HepG2 (cell line): ENCODE measurements around the gene METTL27. TPM values are rescaled to one million over a fixed set of nuclear protein-coding genes. Genes with fewer than 3 reads are reported as not detected.
A peak's percentile ranks its signal among the peaks of the same experiment; 100 is the strongest.

Experiments used
- CHD2 ChIP-seq: IDR thresholded peaks from 2 replicates; pipeline ENCODE4 v1.6.1; 2011; ENCODE audit warnings: low read depth, low read length, improper control_type of control experiment
- FOSL2 ChIP-seq: sonication (generic); formaldehyde crosslinking; IDR thresholded peaks from 2 replicates; pipeline ENCODE4 v1.4.0; 2020; ENCODE audit warnings: missing genetic modification reagents
- FOXM1 ChIP-seq: sonication (generic); formaldehyde crosslinking; IDR thresholded peaks from 2 replicates; pipeline ENCODE4 v1.5.0; 2020; ENCODE audit warnings: missing genetic modification reagents
- JUND ChIP-seq: sonication (generic); formaldehyde crosslinking; IDR thresholded peaks from 2 replicates; pipeline ENCODE4 v1.8.0; 2022; ENCODE audit warnings: mild to moderate bottlenecking, missing genetic modification reagents
- KLF16 ChIP-seq, 2 experiments: sonication (generic) in 1 of 2; formaldehyde crosslinking in 1 of 2; IDR thresholded peaks; 2 replicates each; pipeline versions ENCODE4 v1.6.1 to v1.8.0; 2016 to 2023; ENCODE audit warnings: missing genetic modification reagents in 2 of 2, missing compliant biosample characterization in 1 of 2
- MLLT10 ChIP-seq: sonication (generic); formaldehyde crosslinking; IDR thresholded peaks from 2 replicates; pipeline ENCODE4 v1.4.0; 2020; ENCODE audit warnings: missing genetic modification reagents
- SAP130 ChIP-seq: IDR thresholded peaks from 2 replicates; pipeline ENCODE4 v1.6.1; 2016; ENCODE audit warnings: low read depth
- ZFP62 ChIP-seq: sonication (generic); formaldehyde crosslinking; IDR thresholded peaks from 2 replicates; pipeline ENCODE4 v1.4.0; 2020; ENCODE audit warnings: missing genetic modification reagents
- ZNF17 ChIP-seq: sonication (generic); formaldehyde crosslinking; IDR thresholded peaks from 2 replicates; pipeline ENCODE4 v1.5.0; 2020; ENCODE audit warnings: mild to moderate bottlenecking, missing genetic modification reagents
- ZNF333 ChIP-seq: sonication (generic); formaldehyde crosslinking; IDR thresholded peaks from 2 replicates; pipeline ENCODE4 v1.4.0; 2020; ENCODE audit warnings: mild to moderate bottlenecking, missing genetic modification reagents, borderline replicate concordance
- ZNF432 ChIP-seq: sonication (generic); formaldehyde crosslinking; IDR thresholded peaks from 2 replicates; pipeline ENCODE4 v1.5.0; 2020; ENCODE audit warnings: missing genetic modification reagents, mild to moderate bottlenecking, borderline replicate concordance
- ZNF749 ChIP-seq: sonication (generic); formaldehyde crosslinking; IDR thresholded peaks from 2 replicates; pipeline ENCODE4 v1.8.0; 2022; ENCODE audit warnings: mild to moderate bottlenecking, missing genetic modification reagents, moderate library complexity, borderline replicate concordance
- polyA plus RNA-seq, 8 experiments: library from polyadenylated mRNA; depleted of rRNA in 3 of 8; stranded (reverse) in 7 of 8; unstranded in 1 of 8; fragments of >200 nt; fragmentation: Illumina TruSeq in 4 of 8; extraction: Trizol in 4 of 8; gene quantifications; 2 replicates each; pipeline versions ENCODE4 v1.2.1 to v1.2.3, GENCODE V29; 2011 to 2016; ENCODE audit warnings: low read depth in 4 of 8, missing spikeins in 1 of 8, mixed read lengths in 1 of 8; ENCODE audit not compliant: insufficient read depth in 1 of 8
- total RNA-seq, 5 experiments: library from RNA; depleted of rRNA; stranded (reverse); fragments of >200 nt; fragmentation: Illumina TruSeq; extraction: Trizol; gene quantifications; 2 replicates each; pipeline ENCODE4 v1.2.3, GENCODE V29; 2016; ENCODE audit warnings: low read depth in 1 of 5
- TF ChIP-seq, protein P1 (sequence below), 2 experiments: sonication (generic) in 1 of 2; formaldehyde crosslinking in 1 of 2; IDR thresholded peaks; 2 replicates each; pipeline versions ENCODE4 v1.4.0 to v1.6.1; 2018 to 2020; ENCODE audit warnings: missing genetic modification reagents in 2 of 2, borderline replicate concordance in 1 of 2, low read depth in 1 of 2, mild to moderate bottlenecking in 1 of 2, missing biosample characterization in 1 of 2
- TF ChIP-seq, protein P2 (sequence below): sonication (generic); formaldehyde crosslinking; IDR thresholded peaks from 2 replicates; pipeline ENCODE4 v1.4.0; 2020; ENCODE audit warnings: mild to moderate bottlenecking, low read depth, missing genetic modification reagents
- TF ChIP-seq, protein P3 (sequence below): sonication (generic); formaldehyde crosslinking; IDR thresholded peaks from 2 replicates; pipeline ENCODE4 v1.8.0; 2023; ENCODE audit warnings: mild to moderate bottlenecking, missing genetic modification reagents
- TF ChIP-seq, protein P4 (sequence below): sonication (generic); formaldehyde crosslinking; IDR thresholded peaks from 2 replicates; pipeline ENCODE4 v1.4.0; 2020; ENCODE audit warnings: mild to moderate bottlenecking, missing genetic modification reagents
- TF ChIP-seq, protein P5 (sequence below): sonication (generic); formaldehyde crosslinking; IDR thresholded peaks from 2 replicates; pipeline ENCODE4 v1.4.0; 2020; ENCODE audit warnings: mild to moderate bottlenecking, missing genetic modification reagents
- TF ChIP-seq, protein P6 (sequence below): sonication (generic); formaldehyde crosslinking; IDR thresholded peaks from 2 replicates; pipeline ENCODE4 v1.8.1; 2022; ENCODE audit warnings: mild to moderate bottlenecking, missing genetic modification reagents

The METTL27 gene
- total and polyA plus RNA-seq, 2 of the 13 experiments (the other 11 are each of a cell fraction or from before 2014, with no cell fraction given), result 2.0 to 3.0 TPM

DNA sequence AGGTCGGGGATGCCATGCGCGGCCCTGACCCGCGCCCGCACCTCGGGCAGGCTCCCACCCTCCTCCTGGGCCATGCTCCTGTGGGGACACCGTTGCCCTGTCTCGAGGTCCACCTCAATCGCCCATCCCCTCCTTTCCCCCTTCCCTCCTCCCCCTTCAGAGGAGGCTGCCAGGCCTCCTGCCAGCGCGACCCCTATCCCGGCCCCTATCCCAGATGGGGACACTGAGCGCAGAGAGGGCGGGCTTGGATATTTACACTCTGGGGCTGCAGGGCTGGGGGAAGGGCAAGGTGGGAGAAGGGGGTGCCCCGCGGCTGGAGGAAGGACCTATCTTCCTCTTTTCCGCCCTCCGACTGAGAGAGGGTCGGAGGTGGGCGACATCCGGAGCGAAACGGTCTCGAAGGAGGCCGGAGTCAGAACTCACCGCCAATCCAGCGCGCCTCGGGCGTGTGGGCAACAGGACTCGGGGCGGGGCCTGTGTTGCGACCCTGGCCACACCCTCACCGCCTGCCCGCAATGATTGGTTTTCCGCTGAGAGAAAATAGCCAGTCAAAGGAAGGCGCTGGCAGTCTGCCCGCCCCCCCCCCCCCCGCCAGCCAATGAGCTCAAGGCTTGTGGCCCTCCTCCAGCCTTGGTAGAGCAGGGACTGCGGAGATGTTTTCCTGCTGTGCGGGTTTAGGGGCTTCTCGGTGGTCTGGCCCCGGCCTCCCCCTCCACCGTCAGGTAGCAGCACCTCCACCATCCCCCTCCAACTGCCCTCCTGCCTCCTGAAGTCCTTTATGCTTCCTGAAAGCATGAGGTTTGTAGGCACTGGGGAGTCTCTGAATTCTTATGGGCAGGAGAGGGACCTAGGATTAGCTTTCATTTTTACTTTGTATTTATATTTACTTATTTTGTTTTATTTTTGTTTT is at the start of gene METTL27 (continued):
- TF ChIP-seq, protein P1, sequence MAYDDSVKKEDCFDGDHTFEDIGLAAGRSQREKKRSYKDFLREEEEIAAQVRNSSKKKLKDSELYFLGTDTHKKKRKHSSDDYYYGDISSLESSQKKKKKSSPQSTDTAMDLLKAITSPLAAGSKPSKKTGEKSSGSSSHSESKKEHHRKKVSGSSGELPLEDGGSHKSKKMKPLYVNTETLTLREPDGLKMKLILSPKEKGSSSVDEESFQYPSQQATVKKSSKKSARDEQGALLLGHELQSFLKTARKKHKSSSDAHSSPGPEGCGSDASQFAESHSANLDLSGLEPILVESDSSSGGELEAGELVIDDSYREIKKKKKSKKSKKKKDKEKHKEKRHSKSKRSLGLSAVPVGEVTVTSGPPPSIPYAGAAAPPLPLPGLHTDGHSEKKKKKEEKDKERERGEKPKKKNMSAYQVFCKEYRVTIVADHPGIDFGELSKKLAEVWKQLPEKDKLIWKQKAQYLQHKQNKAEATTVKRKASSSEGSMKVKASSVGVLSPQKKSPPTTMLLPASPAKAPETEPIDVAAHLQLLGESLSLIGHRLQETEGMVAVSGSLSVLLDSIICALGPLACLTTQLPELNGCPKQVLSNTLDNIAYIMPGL (CRISPR knock-in tag; IDR thresholded peaks at IDR 0.05; ENCODE audit: borderline replicate concordance in 1 of 2, low read depth in 1 of 2), result peak in 1 of 2 experiments; percentile 42; a peak in 1 of 4 replicates
- TF ChIP-seq, protein P2, sequence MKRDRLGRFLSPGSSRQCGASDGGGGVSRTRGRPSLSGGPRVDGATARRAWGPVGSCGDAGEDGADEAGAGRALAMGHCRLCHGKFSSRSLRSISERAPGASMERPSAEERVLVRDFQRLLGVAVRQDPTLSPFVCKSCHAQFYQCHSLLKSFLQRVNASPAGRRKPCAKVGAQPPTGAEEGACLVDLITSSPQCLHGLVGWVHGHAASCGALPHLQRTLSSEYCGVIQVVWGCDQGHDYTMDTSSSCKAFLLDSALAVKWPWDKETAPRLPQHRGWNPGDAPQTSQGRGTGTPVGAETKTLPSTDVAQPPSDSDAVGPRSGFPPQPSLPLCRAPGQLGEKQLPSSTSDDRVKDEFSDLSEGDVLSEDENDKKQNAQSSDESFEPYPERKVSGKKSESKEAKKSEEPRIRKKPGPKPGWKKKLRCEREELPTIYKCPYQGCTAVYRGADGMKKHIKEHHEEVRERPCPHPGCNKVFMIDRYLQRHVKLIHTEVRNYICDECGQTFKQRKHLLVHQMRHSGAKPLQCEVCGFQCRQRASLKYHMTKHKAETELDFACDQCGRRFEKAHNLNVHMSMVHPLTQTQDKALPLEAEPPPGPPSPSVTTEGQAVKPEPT (CRISPR knock-in tag), result no peak
- TF ChIP-seq ZNF17 (CRISPR knock-in tag) (no peak), ZNF749 (CRISPR knock-in tag) (no peak), ZNF432 (CRISPR knock-in tag) (no peak), JUND (CRISPR knock-in tag) (no peak), FOXM1 (CRISPR knock-in tag) (no peak), CHD2 (no peak), KLF16 (CRISPR knock-in tag; IDR thresholded peaks at IDR 0.05) (0 out of 4 replicates have a peak, but pooled peaks of 1 of the 2 experiments have one; percentile 21), MLLT10 (CRISPR knock-in tag) (no peak), ZNF333 (CRISPR knock-in tag) (no peak), ZFP62 (no peak), SAP130 (peak; percentile 71), FOSL2 (CRISPR knock-in tag) (no peak)
- TF ChIP-seq, protein P3, sequence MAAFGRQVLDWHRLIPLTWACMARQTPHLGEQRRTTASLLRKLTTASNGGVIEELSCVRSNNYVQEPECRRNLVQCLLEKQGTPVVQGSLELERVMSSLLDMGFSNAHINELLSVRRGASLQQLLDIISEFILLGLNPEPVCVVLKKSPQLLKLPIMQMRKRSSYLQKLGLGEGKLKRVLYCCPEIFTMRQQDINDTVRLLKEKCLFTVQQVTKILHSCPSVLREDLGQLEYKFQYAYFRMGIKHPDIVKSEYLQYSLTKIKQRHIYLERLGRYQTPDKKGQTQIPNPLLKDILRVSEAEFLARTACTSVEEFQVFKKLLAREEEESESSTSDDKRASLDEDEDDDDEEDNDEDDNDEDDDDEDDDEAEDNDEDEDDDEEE, result no peak
- TF ChIP-seq, protein P4, sequence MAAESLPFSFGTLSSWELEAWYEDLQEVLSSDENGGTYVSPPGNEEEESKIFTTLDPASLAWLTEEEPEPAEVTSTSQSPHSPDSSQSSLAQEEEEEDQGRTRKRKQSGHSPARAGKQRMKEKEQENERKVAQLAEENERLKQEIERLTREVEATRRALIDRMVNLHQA (CRISPR knock-in tag), result no peak
- TF ChIP-seq, protein P5, sequence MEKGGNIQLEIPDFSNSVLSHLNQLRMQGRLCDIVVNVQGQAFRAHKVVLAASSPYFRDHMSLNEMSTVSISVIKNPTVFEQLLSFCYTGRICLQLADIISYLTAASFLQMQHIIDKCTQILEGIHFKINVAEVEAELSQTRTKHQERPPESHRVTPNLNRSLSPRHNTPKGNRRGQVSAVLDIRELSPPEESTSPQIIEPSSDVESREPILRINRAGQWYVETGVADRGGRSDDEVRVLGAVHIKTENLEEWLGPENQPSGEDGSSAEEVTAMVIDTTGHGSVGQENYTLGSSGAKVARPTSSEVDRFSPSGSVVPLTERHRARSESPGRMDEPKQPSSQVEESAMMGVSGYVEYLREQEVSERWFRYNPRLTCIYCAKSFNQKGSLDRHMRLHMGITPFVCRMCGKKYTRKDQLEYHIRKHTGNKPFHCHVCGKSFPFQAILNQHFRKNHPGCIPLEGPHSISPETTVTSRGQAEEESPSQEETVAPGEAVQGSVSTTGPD (CRISPR knock-in tag), result no peak
- TF ChIP-seq, protein P6, sequence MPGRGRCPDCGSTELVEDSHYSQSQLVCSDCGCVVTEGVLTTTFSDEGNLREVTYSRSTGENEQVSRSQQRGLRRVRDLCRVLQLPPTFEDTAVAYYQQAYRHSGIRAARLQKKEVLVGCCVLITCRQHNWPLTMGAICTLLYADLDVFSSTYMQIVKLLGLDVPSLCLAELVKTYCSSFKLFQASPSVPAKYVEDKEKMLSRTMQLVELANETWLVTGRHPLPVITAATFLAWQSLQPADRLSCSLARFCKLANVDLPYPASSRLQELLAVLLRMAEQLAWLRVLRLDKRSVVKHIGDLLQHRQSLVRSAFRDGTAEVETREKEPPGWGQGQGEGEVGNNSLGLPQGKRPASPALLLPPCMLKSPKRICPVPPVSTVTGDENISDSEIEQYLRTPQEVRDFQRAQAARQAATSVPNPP, result no peak
